ENCODE measurements around the gene SLC22A23.

DNA sequence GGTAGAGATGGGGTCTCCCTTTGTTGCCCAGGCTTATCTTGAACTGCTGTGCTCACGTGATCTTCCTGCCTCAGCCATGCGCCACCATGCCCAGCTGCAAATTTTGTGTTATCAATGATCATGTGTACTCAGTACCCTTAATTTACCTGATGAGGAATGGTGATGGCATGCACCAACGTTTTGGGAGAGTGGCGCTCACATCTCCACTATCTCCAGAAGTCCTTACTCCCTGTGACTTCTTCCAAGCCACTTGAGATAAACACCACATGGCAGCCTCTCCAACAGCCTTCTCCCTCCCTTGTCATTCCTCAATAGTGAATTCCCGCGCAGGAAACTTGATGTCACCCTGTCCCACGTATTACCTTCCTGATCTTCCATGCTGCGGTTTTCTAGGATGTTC lies 140.0 kb downstream of the SLC22A23 start:
- TF ChIP-seq, protein P1, sequence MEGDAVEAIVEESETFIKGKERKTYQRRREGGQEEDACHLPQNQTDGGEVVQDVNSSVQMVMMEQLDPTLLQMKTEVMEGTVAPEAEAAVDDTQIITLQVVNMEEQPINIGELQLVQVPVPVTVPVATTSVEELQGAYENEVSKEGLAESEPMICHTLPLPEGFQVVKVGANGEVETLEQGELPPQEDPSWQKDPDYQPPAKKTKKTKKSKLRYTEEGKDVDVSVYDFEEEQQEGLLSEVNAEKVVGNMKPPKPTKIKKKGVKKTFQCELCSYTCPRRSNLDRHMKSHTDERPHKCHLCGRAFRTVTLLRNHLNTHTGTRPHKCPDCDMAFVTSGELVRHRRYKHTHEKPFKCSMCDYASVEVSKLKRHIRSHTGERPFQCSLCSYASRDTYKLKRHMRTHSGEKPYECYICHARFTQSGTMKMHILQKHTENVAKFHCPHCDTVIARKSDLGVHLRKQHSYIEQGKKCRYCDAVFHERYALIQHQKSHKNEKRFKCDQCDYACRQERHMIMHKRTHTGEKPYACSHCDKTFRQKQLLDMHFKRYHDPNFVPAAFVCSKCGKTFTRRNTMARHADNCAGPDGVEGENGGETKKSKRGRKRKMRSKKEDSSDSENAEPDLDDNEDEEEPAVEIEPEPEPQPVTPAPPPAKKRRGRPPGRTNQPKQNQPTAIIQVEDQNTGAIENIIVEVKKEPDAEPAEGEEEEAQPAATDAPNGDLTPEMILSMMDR (IDR thresholded peaks at IDR 0.05; ENCODE audit: borderline replicate concordance, extremely low read depth, low read length, poor library complexity, severe bottlenecking): no peak
- no peak for TF ChIP-seq EZH2 (IDR thresholded peaks at IDR 0.05; ENCODE audit: borderline replicate concordance, low read depth, low read length, severe bottlenecking)

Data from DND-41 (cell line).